IPS-18c (cell line): ENCODE data around the gene MYEOV.

Source experiments
- H3K4me3 ChIP-seq: 2 replicates; pipeline ENCODE4 v1.7.0; 2013; ENCODE audit warnings: low read depth, mild to moderate bottlenecking, low read length, moderate library complexity; ENCODE audit not compliant: insufficient read depth
- H3K9me3 ChIP-seq: one replicate; pipeline ENCODE4 v1.6.1; 2013; ENCODE audit warnings: mild to moderate bottlenecking, low read length, moderate library complexity; ENCODE audit not compliant: control insufficient read depth, insufficient read depth

MYEOV gene

GRCh38 chr11:69295079-69295994 lies 1.4 kb downstream of the MYEOV start:
- H3K4me3 ChIP-seq: no peak overlapping the region
- H3K9me3 ChIP-seq: peaks cover 2% of the 10 kb centered on the region

GRCh38 chr11:69295995-69296889 lies 2.3 kb downstream of the MYEOV start:
- H3K4me3 ChIP-seq: no peak overlapping the region
- H3K9me3 ChIP-seq: peaks cover 2% of the 10 kb centered on the region

GRCh38 chr11:69296890-69297786 lies 3.2 kb downstream of the MYEOV start:
- Histone ChIP-seq H3K4me3 (no peak overlapping the region), H3K9me3 (peaks cover 2% of the 10 kb centered on the region)

- Histone ChIP-seq H3K9me3 (peaks cover 2% of the 10 kb centered on the region), H3K4me3 (no peak overlapping the region)
These were observed 3.9 kb downstream of the MYEOV start for GRCh38 chr11:69297787-69298266.

GRCh38 chr11:69298267-69299022 lies 4.5 kb downstream of the MYEOV start:
- peaks cover 2% of the 10 kb centered on the region for H3K9me3 ChIP-seq
- H3K4me3 ChIP-seq: no peak overlapping the region

- Histone ChIP-seq H3K4me3 (no peak overlapping the region), H3K9me3 (peaks cover 2% of the 10 kb centered on the region)
These were observed 5.1 kb downstream of the MYEOV start for GRCh38 chr11:69299023-69299461.

- peaks cover 2% of the 10 kb centered on the region for H3K9me3 ChIP-seq
- H3K4me3 ChIP-seq: no peak overlapping the region
These were observed 5.6 kb downstream of the MYEOV start for GRCh38 chr11:69299572-69299971.

GRCh38 chr11:69300120-69301060 lies 6.4 kb downstream of the MYEOV start:
- Histone ChIP-seq H3K9me3 (peaks cover 2% of the 10 kb centered on the region), H3K4me3 (no peak overlapping the region)

- Histone ChIP-seq H3K4me3 (no peak overlapping the region), H3K9me3 (peaks cover 2% of the 10 kb centered on the region)
These were observed 7.1 kb downstream of the MYEOV start for GRCh38 chr11:69301081-69301454.

GRCh38 chr11:69301455-69302401 lies 7.8 kb downstream of the MYEOV start:
- H3K9me3 ChIP-seq: peaks cover 2% of the 10 kb centered on the region
- no peak overlapping the region for H3K4me3 ChIP-seq

- peaks cover 2% of the 10 kb centered on the region for H3K9me3 ChIP-seq
- no peak overlapping the region for H3K4me3 ChIP-seq
These were observed 8.6 kb downstream of the MYEOV start for GRCh38 chr11:69302447-69303020.

GRCh38 chr11:69303427-69303826 lies 9.5 kb downstream of the MYEOV start:
- Histone ChIP-seq H3K9me3 (no peaks in the 10 kb centered on the region), H3K4me3 (no peak overlapping the region)

- Histone ChIP-seq H3K9me3 (no peaks in the 10 kb centered on the region), H3K4me3 (no peak overlapping the region)
These were observed 10.3 kb downstream of the MYEOV start for GRCh38 chr11:69304258-69304657.

GRCh38 chr11:69304686-69305085 lies 10.7 kb downstream of the MYEOV start:
- Histone ChIP-seq H3K4me3 (no peak overlapping the region), H3K9me3 (no peaks in the 10 kb centered on the region)
